HFFc6 (cell line): ENCODE data around the gene AKAP13. TPM values are rescaled to one million over a fixed set of nuclear protein-coding genes. Genes with fewer than 3 reads are reported as not detected.

ENCODE experiments used
- DNase-seq: peaks from one replicate; pipeline ENCODE4 v3.0.0-alpha.2; 2018
- H3K27ac Mint-ChIP-seq: 2 replicates; pipeline ENCODE4 v1.8.0; 2020; ENCODE audit warnings: mild to moderate bottlenecking, mixed read lengths
- H3K27me3 Mint-ChIP-seq: 2 replicates; pipeline ENCODE4 v1.8.0; 2021; ENCODE audit warnings: mild to moderate bottlenecking, moderate library complexity, mixed read lengths; ENCODE audit not compliant: insufficient read depth
- H3K36me3 Mint-ChIP-seq: 2 replicates; pipeline ENCODE4 v1.8.0; 2021; ENCODE audit warnings: low read depth, mixed read lengths
- H3K4me1 Mint-ChIP-seq: 2 replicates; pipeline ENCODE4 v1.8.0; 2020; ENCODE audit warnings: low read depth, mixed read lengths
- H3K4me3 Mint-ChIP-seq: 2 replicates; pipeline ENCODE4 v1.8.0; 2020; ENCODE audit warnings: mild to moderate bottlenecking, moderate library complexity, mixed read lengths
- H3K9me3 Mint-ChIP-seq: 2 replicates; pipeline ENCODE4 v1.8.0; 2020; ENCODE audit warnings: mild to moderate bottlenecking, mixed read lengths
- total RNA-seq, 6 experiments: library from RNA; stranded (reverse); fragmentation: NEBNext Ultra II Directional; extraction: Animal tissue kit (Norgen Biotek cat#: 25700); gene quantifications; 2 replicates in 1 of 6; 3 replicates in 5 of 6; pipeline ENCODE4 v1.2.3, GENCODE V29; 2021
- TF ChIP-seq, protein P1 (sequence below): fragments of 200-600 bp; sonication (generic); IDR thresholded peaks from 2 replicates; pipeline ENCODE4 v1.5.0; 2021; ENCODE audit warnings: antibody characterized with exemption, mild to moderate bottlenecking

The AKAP13 gene
- total RNA-seq, 6 experiments from 2014 or later = 29.0 to 51.3 (median 35.6) TPM

DNA sequence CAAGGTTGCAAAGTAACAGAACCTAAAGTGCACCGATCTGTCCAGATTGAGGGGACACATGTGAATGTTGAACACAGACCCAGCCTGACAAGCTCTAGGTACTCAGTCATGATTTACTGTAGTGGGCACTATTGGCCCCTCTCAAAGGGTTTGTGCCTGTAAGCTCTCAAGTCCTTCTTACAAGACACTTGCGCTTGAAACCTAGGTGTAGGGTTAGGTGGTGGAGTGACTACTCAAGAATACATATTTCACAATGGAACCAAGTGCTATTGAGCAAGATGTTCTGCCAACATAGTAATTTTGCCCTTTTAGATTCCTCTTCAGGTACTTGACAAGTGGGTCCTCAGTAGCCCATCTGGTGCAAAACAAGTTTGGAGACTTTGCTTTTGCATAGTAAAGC, 169.9 kb downstream of the AKAP13 start:
- no peak overlapping the region for H3K4me3 Mint-ChIP-seq
- H3K36me3 Mint-ChIP-seq = peaks cover 30% of the 10 kb centered on the region
- H3K27me3 Mint-ChIP-seq = no peaks in the 10 kb centered on the region
- no peak overlapping the region for H3K27ac Mint-ChIP-seq
- H3K4me1 Mint-ChIP-seq = peaks cover 7% of the 10 kb centered on the region; the same call in 1 of the 2 replicates
- DNase-seq = no peak
- no peaks in the 10 kb centered on the region for H3K9me3 Mint-ChIP-seq
- TF ChIP-seq, protein P1, sequence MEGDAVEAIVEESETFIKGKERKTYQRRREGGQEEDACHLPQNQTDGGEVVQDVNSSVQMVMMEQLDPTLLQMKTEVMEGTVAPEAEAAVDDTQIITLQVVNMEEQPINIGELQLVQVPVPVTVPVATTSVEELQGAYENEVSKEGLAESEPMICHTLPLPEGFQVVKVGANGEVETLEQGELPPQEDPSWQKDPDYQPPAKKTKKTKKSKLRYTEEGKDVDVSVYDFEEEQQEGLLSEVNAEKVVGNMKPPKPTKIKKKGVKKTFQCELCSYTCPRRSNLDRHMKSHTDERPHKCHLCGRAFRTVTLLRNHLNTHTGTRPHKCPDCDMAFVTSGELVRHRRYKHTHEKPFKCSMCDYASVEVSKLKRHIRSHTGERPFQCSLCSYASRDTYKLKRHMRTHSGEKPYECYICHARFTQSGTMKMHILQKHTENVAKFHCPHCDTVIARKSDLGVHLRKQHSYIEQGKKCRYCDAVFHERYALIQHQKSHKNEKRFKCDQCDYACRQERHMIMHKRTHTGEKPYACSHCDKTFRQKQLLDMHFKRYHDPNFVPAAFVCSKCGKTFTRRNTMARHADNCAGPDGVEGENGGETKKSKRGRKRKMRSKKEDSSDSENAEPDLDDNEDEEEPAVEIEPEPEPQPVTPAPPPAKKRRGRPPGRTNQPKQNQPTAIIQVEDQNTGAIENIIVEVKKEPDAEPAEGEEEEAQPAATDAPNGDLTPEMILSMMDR = no peak

DNA sequence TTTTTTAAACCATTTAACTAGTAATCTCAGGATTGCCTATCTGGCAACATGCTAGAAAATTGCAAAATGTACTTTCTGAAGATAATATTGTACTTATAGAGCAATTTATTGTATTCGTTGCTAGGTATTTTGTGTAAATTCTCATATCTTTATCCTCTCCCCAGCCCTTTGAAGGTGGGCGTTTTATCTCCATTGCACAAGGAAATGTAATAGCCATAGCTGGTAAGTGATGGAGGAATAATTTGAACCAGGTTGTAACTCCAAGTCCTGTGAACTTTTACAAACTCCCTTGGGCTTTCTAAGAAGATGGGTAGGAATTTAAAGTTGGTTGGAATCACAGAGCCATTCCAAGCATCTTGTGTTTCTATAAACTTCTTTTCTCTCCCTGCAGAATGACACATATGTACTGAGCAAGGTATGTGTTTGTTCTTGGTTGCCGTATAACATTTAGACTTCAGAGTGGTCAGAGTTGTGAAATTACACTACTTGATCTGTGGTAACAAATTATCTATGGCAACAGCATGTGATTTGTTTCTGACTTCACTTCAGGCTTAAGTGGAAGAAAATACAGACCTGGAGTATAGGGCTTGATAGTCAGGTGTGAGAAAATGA, 170.9 kb downstream of the AKAP13 start:
- H3K4me1 Mint-ChIP-seq = peaks cover 7% of the 10 kb centered on the region; the same call in 1 of the 2 replicates
- peak overlapping the region; percentile 10; the same call in 1 of the 2 replicates for H3K27ac Mint-ChIP-seq
- H3K4me3 Mint-ChIP-seq = no peak overlapping the region
- H3K9me3 Mint-ChIP-seq = no peaks in the 10 kb centered on the region
- peaks cover 19% of the 10 kb centered on the region for H3K36me3 Mint-ChIP-seq
- TF ChIP-seq, protein P1 = no peak
- no peaks in the 10 kb centered on the region for H3K27me3 Mint-ChIP-seq
- no peak for DNase-seq

DNA sequence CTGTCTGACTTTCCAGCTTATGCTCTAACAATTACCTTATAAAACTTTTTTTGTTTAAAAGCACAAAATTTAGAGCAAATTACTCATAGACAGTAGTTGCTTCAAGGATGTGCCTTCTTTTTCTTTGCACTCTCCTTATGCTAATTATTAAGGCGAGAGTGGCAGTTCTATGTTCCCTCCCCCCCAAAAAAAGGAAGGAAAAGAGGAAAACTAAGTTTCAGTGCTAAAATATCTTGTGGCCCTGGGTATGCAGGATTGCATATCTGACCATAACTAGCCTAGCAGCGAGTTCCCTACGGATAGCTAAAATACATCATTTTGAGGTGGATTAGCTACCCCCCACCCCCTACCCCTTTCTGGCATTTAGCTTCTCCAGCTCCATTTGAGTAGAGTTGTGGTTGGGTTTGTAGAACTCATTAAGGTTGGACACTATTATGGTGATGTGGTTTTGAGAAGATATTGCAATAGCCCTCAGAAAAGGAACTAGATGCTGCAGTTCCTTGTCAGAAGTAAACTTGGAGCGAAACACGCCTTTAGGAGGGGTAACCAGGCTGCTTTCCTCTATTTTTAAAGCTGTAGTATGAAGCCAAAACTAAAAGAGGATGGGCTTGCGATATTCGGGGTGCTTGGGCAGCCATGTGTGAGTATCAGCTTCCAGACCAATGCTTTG, 174.6 kb downstream of the AKAP13 start:
- H3K4me1 Mint-ChIP-seq = peaks cover 10% of the 10 kb centered on the region
- no peak overlapping the region for H3K27ac Mint-ChIP-seq
- H3K9me3 Mint-ChIP-seq = no peaks in the 10 kb centered on the region
- no peak overlapping the region for H3K4me3 Mint-ChIP-seq
- no peaks in the 10 kb centered on the region for H3K27me3 Mint-ChIP-seq
- no peak for DNase-seq
- H3K36me3 Mint-ChIP-seq = peaks cover 8% of the 10 kb centered on the region; the same call in 1 of the 2 replicates
- TF ChIP-seq, protein P1 = no peak

DNA sequence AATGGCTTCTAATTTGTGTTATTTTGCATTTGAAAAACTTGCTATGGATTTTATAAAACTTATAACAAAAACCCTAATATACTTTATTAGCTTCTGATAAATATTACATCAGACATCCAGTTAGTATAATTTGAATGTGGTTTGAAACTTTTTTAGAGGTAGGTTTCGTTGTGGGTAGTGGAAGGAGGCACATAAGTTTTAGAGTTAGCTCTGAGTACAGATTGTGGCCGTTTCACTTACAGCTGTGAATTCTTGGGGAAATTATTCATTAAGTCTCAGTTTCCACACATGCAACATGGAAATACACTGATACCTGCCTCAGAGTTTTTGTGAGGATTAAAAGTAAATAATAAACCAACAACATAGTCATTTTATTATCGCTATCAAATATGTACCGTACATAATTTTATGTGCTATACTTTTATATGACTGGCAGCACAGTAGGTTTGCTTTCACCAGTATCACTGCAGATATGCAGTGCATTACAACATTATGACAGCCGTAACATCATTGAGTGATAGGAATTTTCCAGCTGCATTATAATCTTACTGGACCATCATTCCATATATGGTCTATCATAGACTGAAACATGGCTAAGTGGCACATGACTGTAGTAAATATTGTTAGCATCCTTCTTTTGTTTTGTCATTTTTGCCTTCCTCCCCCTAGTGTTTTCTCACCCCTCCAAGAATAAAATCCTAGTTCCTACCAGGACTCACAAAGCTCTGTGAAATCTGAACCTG, 175.6 kb downstream of the AKAP13 start:
- no peak overlapping the region for H3K27ac Mint-ChIP-seq
- DNase-seq = no peak
- peaks cover 8% of the 10 kb centered on the region; the same call in 1 of the 2 replicates for H3K36me3 Mint-ChIP-seq
- H3K4me3 Mint-ChIP-seq = no peak overlapping the region
- H3K4me1 Mint-ChIP-seq = peaks cover 10% of the 10 kb centered on the region
- H3K9me3 Mint-ChIP-seq = no peaks in the 10 kb centered on the region
- no peaks in the 10 kb centered on the region for H3K27me3 Mint-ChIP-seq
- TF ChIP-seq, protein P1 = no peak

DNA sequence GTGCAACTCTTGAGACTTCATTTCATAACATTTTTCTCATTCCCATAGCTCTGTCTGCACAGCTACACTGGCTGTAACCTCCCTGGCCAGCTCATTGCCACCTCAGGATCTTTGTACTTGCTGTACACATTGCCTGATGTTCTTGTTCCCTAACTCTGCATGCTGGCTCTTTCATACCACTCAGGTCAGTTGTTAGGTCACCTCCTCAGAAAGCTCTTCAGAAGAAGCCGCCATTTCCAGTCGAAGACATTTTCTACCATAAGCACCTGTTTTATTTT, 176.2 kb downstream of the AKAP13 start:
- Mint-ChIP-seq H3K4me1 (peaks cover 10% of the 10 kb centered on the region), H3K27ac (no peak overlapping the region), H3K9me3 (no peaks in the 10 kb centered on the region), H3K4me3 (no peak overlapping the region), H3K36me3 (peaks cover 8% of the 10 kb centered on the region; the same call in 1 of the 2 replicates), H3K27me3 (no peaks in the 10 kb centered on the region)
- no peak for DNase-seq
- TF ChIP-seq, protein P1 = no peak
